Endothelial cell of umbilical vein (primary cell): ENCODE results near the gene AKAP8L. TPM values are rescaled to one million over a fixed set of nuclear protein-coding genes. Genes with fewer than 3 reads are reported as not detected.

Source experiments
- BruUV-seq: library from RNA; stranded (reverse); fragments of 400-500 nt; replicated peaks from 2 replicates; lab custom pipeline; 2021; lab: Mats Ljungman, UMichigan
- CTCF ChIA-PET: fragments of 300-600, 350-600 bp; sonication (Branson Sonifier 250); formaldehyde crosslinking; loops from one replicate; lab custom pipeline; 2021; ENCODE audit warnings: antibody characterized with exemption, inconsistent platforms; lab: Charles Lee
- POLR2A ChIA-PET: fragments of 300-600, 350-600 bp; sonication (Branson Sonifier 250); formaldehyde crosslinking; loops from one replicate; lab custom pipeline; 2021; ENCODE audit warnings: antibody characterized with exemption, inconsistent platforms; lab: Charles Lee
- DNase-seq: peaks from one replicate; pipeline ENCODE4 v3.0.0-alpha.2; 2011; ENCODE audit warnings: low read depth, low spot score
- FAIRE-seq: peaks from 2 replicates; lab custom pipeline; 2011; peaks lifted over from hg19 to GRCh38; lab: Jason Lieb, UNC
- H2AFZ ChIP-seq: 2 replicates; pipeline ENCODE4 v1.6.0; 2012; ENCODE audit warnings: low read depth, low read length, control low read depth, inconsistent platforms
- H3K27ac ChIP-seq: 2 replicates; pipeline ENCODE4 v1.5.1; 2011; ENCODE audit warnings: low read depth, mild to moderate bottlenecking, control low read depth, low read length, moderate library complexity; ENCODE audit not compliant: insufficient read depth
- H3K27me3 ChIP-seq, 2 experiments: 2 replicates each; pipeline versions ENCODE4 v1.6.0 to v1.6.1; 2011; ENCODE audit warnings: low read length in 2 of 2, mixed read lengths in 1 of 2; ENCODE audit not compliant: control insufficient read depth in 2 of 2, insufficient read depth in 2 of 2
- H3K36me3 ChIP-seq, 2 experiments: 2 replicates in 1 of 2; 3 replicates in 1 of 2; pipeline ENCODE4 v1.5.1; 2011; ENCODE audit warnings: low read length in 2 of 2, mild to moderate bottlenecking in 1 of 2, moderate library complexity in 1 of 2; ENCODE audit not compliant: control insufficient read depth in 2 of 2, insufficient read depth in 2 of 2; ENCODE audit errors: extremely low read depth in 1 of 2
- H3K4me1 ChIP-seq: 3 replicates; pipeline ENCODE4 v1.5.1; 2011; ENCODE audit warnings: mild to moderate bottlenecking, low read length; ENCODE audit not compliant: control insufficient read depth, insufficient read depth; ENCODE audit errors: extremely low read depth
- H3K4me2 ChIP-seq: 2 replicates; pipeline ENCODE4 v1.6.1; 2011; ENCODE audit warnings: low read length, control low read depth, mixed read lengths; ENCODE audit not compliant: insufficient read depth
- H3K4me3 ChIP-seq, 3 experiments: fragments of 200-600 bp in 1 of 3; sonication (generic), shearing (Covaris generic) in 1 of 3; replicated peaks in 1 of 3; 2 replicates each; pipeline ENCODE4 v1.5.1; 2011 to 2016; ENCODE audit warnings: control low read depth in 3 of 3, low read length in 3 of 3, mild to moderate bottlenecking in 2 of 3, inconsistent platforms in 1 of 3, low read depth in 1 of 3, moderate library complexity in 1 of 3; ENCODE audit not compliant: insufficient read depth in 1 of 3
- H3K79me2 ChIP-seq: 2 replicates; pipeline ENCODE4 v1.6.0; 2012; ENCODE audit warnings: low read length, inconsistent platforms; ENCODE audit not compliant: control insufficient read depth, insufficient read depth
- H3K9ac ChIP-seq: replicated peaks from 2 replicates; pipeline ENCODE3; 2011; ENCODE audit warnings: low read length, control low read depth; ENCODE audit not compliant: insufficient read depth; ENCODE audit errors: extremely low read depth
- H3K9me1 ChIP-seq: replicated peaks from 3 replicates; pipeline ENCODE4 v1.6.0; 2011; ENCODE audit warnings: mild to moderate bottlenecking, low read length; ENCODE audit not compliant: control insufficient read depth, insufficient read depth; ENCODE audit errors: extremely low read depth
- H3K9me3 ChIP-seq: replicated peaks from 2 replicates; pipeline ENCODE4 v1.5.1; 2012; ENCODE audit warnings: low read length, inconsistent platforms; ENCODE audit not compliant: control insufficient read depth, insufficient read depth
- H4K20me1 ChIP-seq: replicated peaks from 2 replicates; pipeline ENCODE3; 2011; ENCODE audit warnings: mild to moderate bottlenecking, low read length; ENCODE audit not compliant: control insufficient read depth, insufficient read depth; ENCODE audit errors: extremely low read depth
- CTCF ChIP-seq, 2 donors: IDR thresholded peaks; 1 replicate in 1 of 2; 2 replicates in 1 of 2; pipeline ENCODE4 v1.5.1; 2011; ENCODE audit warnings: low read length in 2 of 2, mild to moderate bottlenecking in 2 of 2, moderate library complexity in 2 of 2, control low read depth in 1 of 2, inconsistent platforms in 1 of 2, low read depth in 1 of 2; ENCODE audit not compliant: insufficient read depth in 1 of 2; ENCODE audit errors: extremely low read depth in 1 of 2
- EZH2 ChIP-seq: IDR thresholded peaks from 2 replicates; pipeline ENCODE4 v1.6.1; 2012; ENCODE audit warnings: borderline replicate concordance, low read depth, mild to moderate bottlenecking, moderate library complexity, low read length, inconsistent platforms; ENCODE audit not compliant: severe bottlenecking
- FOS ChIP-seq: IDR thresholded peaks from 2 replicates; pipeline ENCODE4 v1.6.1; 2011; ENCODE audit warnings: mild to moderate bottlenecking, low read length, moderate library complexity, borderline replicate concordance; ENCODE audit not compliant: insufficient read depth
- GATA2 ChIP-seq: IDR thresholded peaks from 2 replicates; pipeline ENCODE4 v1.7.0; 2011; ENCODE audit warnings: low read depth, mild to moderate bottlenecking, moderate library complexity, mixed read lengths, low read length; ENCODE audit not compliant: insufficient read length, insufficient read depth
- JUN ChIP-seq: IDR thresholded peaks from 2 replicates; pipeline ENCODE4 v1.6.1; 2011; ENCODE audit warnings: borderline replicate concordance, low read depth; ENCODE audit not compliant: insufficient read length, insufficient read depth
- MAX ChIP-seq: IDR thresholded peaks from 2 replicates; pipeline ENCODE4 v1.6.1; 2011; ENCODE audit not compliant: insufficient read depth, insufficient read length
- MYC ChIP-seq: IDR thresholded peaks from one replicate; pipeline ENCODE4 v1.6.1; 2011; ENCODE audit warnings: mild to moderate bottlenecking, low read depth, low read length
- POLR2A ChIP-seq: IDR thresholded peaks from 2 replicates; pipeline ENCODE4 v1.6.1; 2012; ENCODE audit warnings: low read depth, mild to moderate bottlenecking, control low read depth, low read length
- POLR2AphosphoS5 ChIP-seq: IDR thresholded peaks from 2 replicates; pipeline ENCODE4 v1.6.1; 2012; ENCODE audit warnings: low read depth, mild to moderate bottlenecking, control low read depth, low read length, moderate library complexity; ENCODE audit not compliant: insufficient read depth
- dilution Hi-C: fragments of 300-500 bp; cut with MboI; formaldehyde crosslinking; loops from one replicate; pipeline ENCODE4 v1.15.0; 2019; ENCODE audit warnings: low sequenced_read_pairs; ENCODE audit not compliant: extremely low pct_ligation_motif_present
- intact Hi-C: fragments of 100-400 bp; cut with micrococcal nuclease; formaldehyde crosslinking; loops from one replicate; pipeline ENCODE4 v1.10.0; 2022
- polyA plus RNA-seq, 4 experiments: library from polyadenylated mRNA; depleted of rRNA in 3 of 4; stranded (reverse) in 3 of 4; unstranded in 1 of 4; fragments of >200 nt; gene quantifications; 2 replicates each; pipeline versions ENCODE4 v1.2.1 to v1.2.3, GENCODE V29; 2011 to 2012; ENCODE audit warnings: missing spikeins in 1 of 4
- total RNA-seq: library from RNA; stranded (reverse); gene quantifications from 2 replicates; pipeline ENCODE4 v1.2.3, GENCODE V29; 2021

Gene AKAP8L
- total and polyA plus RNA-seq, 2 donors (not counting 3 experiments of a cell fraction or from before 2014, with no cell fraction given): 63.9 to 99.6 TPM

- FAIRE-seq: no peak
- H3K4me2 ChIP-seq: no peak overlapping the region
- ChIA-PET POLR2A (no interaction called here), CTCF (no interaction called here)
- intact Hi-C loops: no loop called here
- dilution Hi-C loops: no loop called here
- H3K9me1 ChIP-seq: no peaks in the 10 kb centered on the region
- no peak overlapping the region for H3K9ac ChIP-seq
- no peak overlapping the region for H3K27ac ChIP-seq
- no peaks in the 10 kb centered on the region for H4K20me1 ChIP-seq
- H3K36me3 ChIP-seq: peaks cover 12 to 52% of the 10 kb centered on the region in 2 experiments
- no peak overlapping the region for H3K4me3 ChIP-seq
- no peaks in the 10 kb centered on the region for H3K27me3 ChIP-seq
- H3K79me2 ChIP-seq: peaks cover 20% of the 10 kb centered on the region
- H3K4me1 ChIP-seq: no peaks in the 10 kb centered on the region
- TF ChIP-seq GATA2 (no peak), JUN (no peak), MYC (no peak), FOS (no peak), POLR2A (no peak), MAX (no peak), EZH2 (no peak), CTCF (IDR thresholded peaks at IDR 0.05; ENCODE audit: extremely low read depth in 1 of 2, insufficient read depth in 1 of 2, low read depth in 1 of 2, low read length in 2 of 2) (no peak), POLR2AphosphoS5 (no peak)
- H3K9me3 ChIP-seq: no peaks in the 10 kb centered on the region
- no peak for DNase-seq
- H2AFZ ChIP-seq: no peak overlapping the region
- BruUV-seq: no TSS peak
These were observed 6.0 kb upstream of the AKAP8L start for GRCh38 chr19:15424692-15425272.
